Vagina (tissue), 2 donors: Measurements from ENCODE around the gene KCNAB3. TPM values are rescaled to one million over a fixed set of nuclear protein-coding genes. Genes with fewer than 3 reads are reported as not detected.

Experiments used
- DNase-seq, 2 donors: peaks; one replicate each; pipeline ENCODE4 v3.0.0-alpha.2; 2017; ENCODE audit errors: extremely low spot score in 2 of 2
- H3K27ac ChIP-seq: fragments of 200-600 bp; sonication (generic); one replicate; pipeline ENCODE4 v1.5.1; 2019
- H3K27me3 ChIP-seq: fragments of 200-600 bp; sonication (generic); one replicate; pipeline ENCODE4 v1.5.1; 2019
- H3K36me3 ChIP-seq, 2 donors: fragments of 200-600 bp; sonication (generic); one replicate each; pipeline ENCODE4 v1.5.1; 2017 to 2019
- H3K4me1 ChIP-seq: fragments of 200-600 bp; sonication (generic); one replicate; pipeline ENCODE4 v1.5.1; 2019
- H3K4me3 ChIP-seq, 2 donors: fragments of 200-600 bp; sonication (generic); 1 replicate in 1 of 2; 2 replicates in 1 of 2; pipeline ENCODE4 v1.5.1; 2016 to 2019
- H3K9me3 ChIP-seq: fragments of 200-600 bp; sonication (generic); one replicate; pipeline ENCODE4 v1.5.1; 2019
- POLR2A ChIP-seq, 2 donors: fragments of 450-650 bp; IDR thresholded peaks; one replicate each; pipeline ENCODE4 v1.6.1; 2017; ENCODE audit warnings: antibody characterized with exemption in 2 of 2, mild to moderate bottlenecking in 2 of 2, moderate library complexity in 2 of 2
- POLR2AphosphoS5 ChIP-seq, 2 donors: sonication (generic); formaldehyde crosslinking; IDR thresholded peaks; one replicate each; pipeline ENCODE4 v1.9.0; 2017; ENCODE audit warnings: antibody characterized with exemption in 2 of 2, mild to moderate bottlenecking in 2 of 2, low read depth in 1 of 2; ENCODE audit not compliant: insufficient read depth in 1 of 2
- intact Hi-C: fragments of 100-400 bp; cut with DNase I; formaldehyde crosslinking; loops from one replicate; pipeline ENCODE4 v1.15.1; 2023
- total RNA-seq: library from RNA; depleted of rRNA; stranded (reverse); fragments of >200 nt; gene quantifications from one replicate; pipeline ENCODE4 v1.2.3, GENCODE V29; 2016
- TF ChIP-seq, protein P1 (sequence below), 3 experiments: fragments of 450-650 bp in 2 of 3; fragments of 200-600 bp in 1 of 3; sonication (generic) in 1 of 3; IDR thresholded peaks; one replicate each; pipeline ENCODE4 v1.5.1; 2017 to 2019; ENCODE audit warnings: antibody characterized with exemption in 3 of 3, mild to moderate bottlenecking in 2 of 3, moderate library complexity in 2 of 3

The KCNAB3 gene
- total RNA-seq, 1 donor from 2014 or later = 2.7 TPM

DNA sequence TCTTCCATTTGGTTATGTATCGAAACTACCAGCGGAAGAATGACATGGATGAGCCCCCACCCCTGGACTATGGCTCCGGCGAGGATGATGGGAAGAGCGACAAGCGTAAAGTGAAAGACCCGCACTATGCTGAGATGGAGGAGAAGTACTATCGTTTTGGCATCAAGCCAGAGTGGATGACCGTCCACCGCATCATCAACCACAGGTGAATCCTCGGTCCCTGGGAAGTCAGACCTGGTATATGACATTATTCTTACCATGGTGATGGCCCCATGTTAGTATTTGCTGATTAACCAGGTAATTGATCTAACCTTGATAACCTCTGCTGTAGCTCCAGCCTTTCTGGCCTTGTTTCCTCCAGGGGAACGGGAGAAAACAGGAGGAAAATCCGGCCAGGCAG lies 32.6 kb downstream of the KCNAB3 start:
- DNase-seq = no peak
- intact Hi-C loops = no loop called here
- TF ChIP-seq, protein P1, sequence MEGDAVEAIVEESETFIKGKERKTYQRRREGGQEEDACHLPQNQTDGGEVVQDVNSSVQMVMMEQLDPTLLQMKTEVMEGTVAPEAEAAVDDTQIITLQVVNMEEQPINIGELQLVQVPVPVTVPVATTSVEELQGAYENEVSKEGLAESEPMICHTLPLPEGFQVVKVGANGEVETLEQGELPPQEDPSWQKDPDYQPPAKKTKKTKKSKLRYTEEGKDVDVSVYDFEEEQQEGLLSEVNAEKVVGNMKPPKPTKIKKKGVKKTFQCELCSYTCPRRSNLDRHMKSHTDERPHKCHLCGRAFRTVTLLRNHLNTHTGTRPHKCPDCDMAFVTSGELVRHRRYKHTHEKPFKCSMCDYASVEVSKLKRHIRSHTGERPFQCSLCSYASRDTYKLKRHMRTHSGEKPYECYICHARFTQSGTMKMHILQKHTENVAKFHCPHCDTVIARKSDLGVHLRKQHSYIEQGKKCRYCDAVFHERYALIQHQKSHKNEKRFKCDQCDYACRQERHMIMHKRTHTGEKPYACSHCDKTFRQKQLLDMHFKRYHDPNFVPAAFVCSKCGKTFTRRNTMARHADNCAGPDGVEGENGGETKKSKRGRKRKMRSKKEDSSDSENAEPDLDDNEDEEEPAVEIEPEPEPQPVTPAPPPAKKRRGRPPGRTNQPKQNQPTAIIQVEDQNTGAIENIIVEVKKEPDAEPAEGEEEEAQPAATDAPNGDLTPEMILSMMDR (IDR thresholded peaks at IDR 0.05) = no peak
- TF ChIP-seq POLR2AphosphoS5 (IDR thresholded peaks at IDR 0.05; ENCODE audit: insufficient read depth in 1 of 2, low read depth in 1 of 2) = no peak
- no peak for TF ChIP-seq POLR2A (IDR thresholded peaks at IDR 0.05)
- no peak overlapping the region for H3K4me3 ChIP-seq
- H3K27me3 ChIP-seq = no peaks in the 10 kb centered on the region
- no peaks in the 10 kb centered on the region for H3K9me3 ChIP-seq
- H3K27ac ChIP-seq = no peak overlapping the region
- H3K36me3 ChIP-seq = peaks cover 0 to 94% of the 10 kb centered on the region in 2 donors
- H3K4me1 ChIP-seq = no peaks in the 10 kb centered on the region

DNA sequence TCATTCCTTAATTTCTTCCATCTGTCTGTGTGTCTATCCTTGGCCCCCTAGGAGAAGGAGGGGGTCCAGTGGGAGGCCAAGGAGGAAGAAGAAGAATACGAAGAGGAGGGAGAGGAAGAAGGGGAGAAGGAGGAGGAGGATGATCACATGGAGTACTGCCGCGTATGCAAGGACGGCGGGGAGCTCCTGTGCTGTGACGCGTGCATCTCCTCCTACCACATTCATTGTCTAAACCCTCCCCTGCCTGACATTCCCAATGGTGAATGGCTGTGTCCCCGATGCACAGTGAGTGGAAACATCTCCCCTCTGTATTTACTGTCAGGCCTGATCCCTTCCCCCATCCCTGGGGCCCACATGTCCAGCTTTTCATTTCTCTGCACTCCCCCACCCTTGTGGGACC lies 34.8 kb downstream of the KCNAB3 start:
- Histone ChIP-seq H3K27ac (no peak overlapping the region), H3K9me3 (no peaks in the 10 kb centered on the region), H3K4me3 (no peak overlapping the region), H3K4me1 (peaks cover 3% of the 10 kb centered on the region), H3K27me3 (no peaks in the 10 kb centered on the region), H3K36me3 (peaks cover 0 to 88% of the 10 kb centered on the region in 2 donors)
- DNase-seq = no peak
- TF ChIP-seq POLR2AphosphoS5 (IDR thresholded peaks at IDR 0.05; ENCODE audit: insufficient read depth in 1 of 2, low read depth in 1 of 2) = no peak
- TF ChIP-seq POLR2A (IDR thresholded peaks at IDR 0.05) = no peak
- TF ChIP-seq, protein P1 (IDR thresholded peaks at IDR 0.05) = no peak
- intact Hi-C loops = no loop called here

DNA sequence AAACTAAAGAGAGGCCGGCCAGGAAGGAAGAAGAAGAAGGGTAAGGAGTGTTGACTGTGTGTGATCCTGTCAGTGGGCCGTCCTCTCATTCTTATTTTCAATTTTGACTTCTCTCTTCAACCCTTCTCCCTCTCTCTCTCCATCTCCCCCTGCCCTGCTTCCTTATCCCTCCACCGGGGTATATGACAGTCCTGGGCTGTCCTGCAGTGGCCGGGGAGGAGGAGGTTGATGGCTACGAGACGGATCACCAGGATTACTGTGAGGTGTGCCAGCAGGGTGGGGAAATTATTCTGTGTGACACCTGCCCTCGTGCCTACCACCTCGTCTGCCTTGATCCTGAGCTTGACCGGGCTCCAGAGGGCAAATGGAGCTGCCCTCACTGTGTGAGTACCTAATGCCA lies 35.4 kb downstream of the KCNAB3 start:
- DNase-seq = no peak
- Histone ChIP-seq H3K9me3 (no peaks in the 10 kb centered on the region), H3K27me3 (no peaks in the 10 kb centered on the region), H3K4me1 (peaks cover 10% of the 10 kb centered on the region), H3K4me3 (no peak overlapping the region), H3K36me3 (peaks cover 0 to 81% of the 10 kb centered on the region in 2 donors), H3K27ac (no peak overlapping the region)
- TF ChIP-seq POLR2A (IDR thresholded peaks at IDR 0.05) (no peak), POLR2AphosphoS5 (IDR thresholded peaks at IDR 0.05; ENCODE audit: insufficient read depth in 1 of 2, low read depth in 1 of 2) (no peak)
- TF ChIP-seq, protein P1 (IDR thresholded peaks at IDR 0.05) = no peak
- intact Hi-C loops = no loop called here

DNA sequence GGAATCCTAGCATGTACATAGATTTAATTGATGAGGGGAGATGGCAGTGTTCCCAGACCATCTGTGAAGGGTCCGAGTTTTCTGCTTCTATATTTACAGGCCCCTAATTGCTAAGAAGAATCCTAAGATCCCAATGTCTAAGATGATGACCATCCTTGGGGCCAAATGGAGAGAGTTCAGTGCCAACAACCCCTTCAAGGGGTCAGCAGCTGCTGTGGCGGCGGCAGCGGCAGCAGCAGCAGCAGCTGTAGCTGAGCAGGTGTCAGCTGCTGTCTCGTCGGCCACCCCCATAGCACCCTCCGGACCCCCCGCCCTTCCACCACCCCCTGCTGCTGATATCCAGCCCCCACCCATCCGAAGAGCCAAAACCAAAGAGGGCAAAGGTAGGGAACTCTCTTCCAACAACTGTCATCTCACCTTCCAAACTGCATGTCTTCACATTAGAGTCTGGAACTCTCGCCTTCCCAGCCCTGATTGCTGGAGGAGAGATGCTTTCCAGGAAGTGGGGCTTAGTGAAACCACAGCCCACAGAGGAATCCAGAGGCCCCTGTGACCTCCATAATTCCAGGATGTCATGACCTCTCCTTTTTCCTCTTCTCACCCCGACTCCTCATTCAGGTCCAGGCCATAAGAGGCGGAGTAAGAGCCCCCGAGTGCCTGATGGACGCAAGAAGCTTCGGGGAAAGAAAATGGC lies 36.3 kb downstream of the KCNAB3 start:
- intact Hi-C loops = no loop called here
- Histone ChIP-seq H3K4me1 (peaks cover 19% of the 10 kb centered on the region), H3K36me3 (peaks cover 0 to 72% of the 10 kb centered on the region in 2 donors), H3K4me3 (no peak overlapping the region), H3K9me3 (no peaks in the 10 kb centered on the region), H3K27me3 (no peaks in the 10 kb centered on the region), H3K27ac (no peak overlapping the region)
- DNase-seq = peak in 1 of 2 donors; percentile 22
- TF ChIP-seq POLR2A (IDR thresholded peaks at IDR 0.05) (no peak), POLR2AphosphoS5 (IDR thresholded peaks at IDR 0.05; ENCODE audit: insufficient read depth in 1 of 2, low read depth in 1 of 2) (no peak)
- TF ChIP-seq, protein P1 (IDR thresholded peaks at IDR 0.05) = no peak
